MM.1S (cell line): ENCODE data around the gene C2CD4C.

ENCODE experiments used
- CTCF ChIP-seq: fragments of 300-600 bp; sonication (generic); IDR thresholded peaks from 2 replicates; pipeline ENCODE4 v1.5.1; 2016; ENCODE audit warnings: antibody characterized with exemption, low read length, mixed read lengths
- EZH2 ChIP-seq: fragments of 300-600 bp; sonication (generic); optimal IDR thresholded peaks from 2 replicates; pipeline ENCODE3; 2017; ENCODE audit warnings: low read depth, mild to moderate bottlenecking, antibody characterized with exemption, low read length, mixed read lengths

GRCh38 chr19:387777-388176 is 21.2 kb downstream of the C2CD4C start:
- no peak for TF ChIP-seq CTCF
- no peak for TF ChIP-seq EZH2
